Activated CD8-positive, alpha-beta T cell treated with anti-CD3 and anti-CD28 coated beads, Interleukin-2, amount 10 ng/mL, durations not matched to agents 7 days and 5 days (primary cell): ENCODE data around the gene DRD2. TPM values are rescaled to one million over a fixed set of nuclear protein-coding genes. Genes with fewer than 3 reads are reported as not detected.
"Not testable (repeated sequence)": the region's sequence is repeated elsewhere in the genome, so short reads cannot be mapped to it uniquely, and the experiment has no call there.

Experiments
- ATAC-seq: fragments of 150-1000 bp; cut with Tn5 transposase; one replicate; pipeline ENCODE4 v1.10.0; 2021; ENCODE audit warnings: moderate library complexity
- CTCF ChIA-PET: fragments of 350-600 bp; sonication (Branson Sonifier 250); formaldehyde crosslinking; loops from one replicate; lab custom pipeline; 2021; ENCODE audit warnings: antibody characterized with exemption; lab: Charles Lee
- POLR2A ChIA-PET: fragments of 350-600 bp; sonication (Branson Sonifier 250); formaldehyde crosslinking; loops from one replicate; lab custom pipeline; 2021; ENCODE audit warnings: antibody characterized with exemption; lab: Charles Lee
- DNase-seq: peaks from one replicate; pipeline ENCODE4 v3.0.0-alpha.2; 2020
- H3K27ac Mint-ChIP-seq: one replicate; pipeline ENCODE4 v1.8.0; 2021; ENCODE audit warnings: mild to moderate bottlenecking, mixed read lengths
- H3K27me3 Mint-ChIP-seq: one replicate; pipeline ENCODE4 v1.8.0; 2021; ENCODE audit warnings: low read depth, mixed read lengths
- H3K36me3 Mint-ChIP-seq: one replicate; pipeline ENCODE4 v1.8.0; 2021; ENCODE audit warnings: low read depth, mixed read lengths
- H3K4me1 Mint-ChIP-seq: one replicate; pipeline ENCODE4 v1.8.0; 2021; ENCODE audit warnings: low read depth, mixed read lengths
- H3K4me3 Mint-ChIP-seq: one replicate; pipeline ENCODE4 v1.8.0; 2021; ENCODE audit warnings: mild to moderate bottlenecking, mixed read lengths
- H3K9me3 Mint-ChIP-seq: one replicate; pipeline ENCODE4 v1.8.0; 2022; ENCODE audit warnings: mixed read lengths; ENCODE audit not compliant: insufficient read depth
- total RNA-seq, 2 experiments: library from RNA; stranded (reverse); gene quantifications; one replicate each; pipeline ENCODE4 v1.2.3, GENCODE V29; 2021

DRD2 gene
- not detected for total RNA-seq

DNA sequence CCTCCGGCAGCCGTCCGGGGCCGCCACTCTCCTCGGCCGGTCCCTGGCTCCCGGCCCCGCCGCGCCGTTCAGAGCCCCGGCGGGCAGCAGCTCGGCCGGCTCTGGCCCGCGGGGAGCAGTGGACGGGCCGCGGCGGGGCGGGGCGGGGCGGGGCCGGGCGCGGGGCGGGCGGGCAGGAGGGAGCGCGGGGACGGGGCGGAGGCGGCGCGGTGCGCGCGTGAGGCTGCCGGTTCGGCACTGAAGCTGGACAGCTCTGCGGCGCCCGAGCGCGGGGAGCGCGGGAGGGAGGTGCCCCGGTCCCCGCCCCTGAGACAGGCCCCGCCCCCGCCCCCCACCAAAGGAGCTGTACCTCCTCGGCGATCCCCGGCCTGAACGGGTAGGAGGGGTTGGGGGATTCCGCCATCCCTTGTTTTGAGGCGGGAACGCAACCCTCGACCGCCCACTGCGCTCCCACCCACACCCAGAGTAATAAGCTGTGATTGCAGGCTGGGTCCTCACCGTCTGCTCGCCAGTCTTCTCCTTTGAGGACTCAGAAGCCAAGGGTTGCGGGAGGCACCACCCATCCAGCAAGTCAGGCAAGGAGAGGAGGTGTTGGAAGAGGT, at the start of gene DRD2:
TSS of gene DRD2 (minus strand) at position 239 of the 602 bp plus-strand sequence. CDS start 50,747 bp downstream, outside the sequence.
- peak within 1 kb of the TSS; percentile 22 for H3K4me3 Mint-ChIP-seq
- no peak for DNase-seq
- no peak for ATAC-seq
- H3K4me1 Mint-ChIP-seq = peaks cover 6% of the 10 kb centered on the region
- no peaks in the 10 kb centered on the region for H3K9me3 Mint-ChIP-seq
- CTCF ChIA-PET = no interaction called here
- POLR2A ChIA-PET = interaction anchor here (0.5 to 0.6 kb wide), 2 partner anchors 37 to 1512 kb away, joined by 3 read pairs; no protein-coding TSS in a partner anchor
- peaks cover 51% of the 10 kb centered on the region for H3K27me3 Mint-ChIP-seq
- no peaks in the 10 kb centered on the region for H3K36me3 Mint-ChIP-seq
- H3K27ac Mint-ChIP-seq = no peak within 1 kb of the TSS

DNA sequence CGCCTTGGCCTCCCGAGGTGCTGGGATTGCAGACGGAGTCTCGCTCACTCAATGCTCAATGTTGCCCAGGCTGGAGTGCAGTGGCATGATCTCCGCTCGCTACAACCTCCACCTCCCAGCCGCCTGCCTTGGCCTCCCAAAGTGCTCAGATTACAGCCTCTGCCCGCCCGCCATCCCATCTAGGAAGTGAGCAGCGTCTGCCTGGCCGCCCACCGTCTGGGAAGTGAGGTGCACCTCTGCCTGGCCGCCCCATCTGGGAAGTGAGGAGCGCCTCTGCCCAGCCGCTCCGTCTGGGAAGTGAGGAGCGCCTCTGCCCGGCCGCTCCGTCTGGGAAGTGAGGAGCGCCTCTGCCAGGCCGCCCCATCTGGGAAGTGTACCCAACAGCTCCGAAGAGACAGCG, 48.7 kb upstream of the DRD2 start:
- CTCF ChIA-PET, DNase-seq, H3K4me1 Mint-ChIP-seq, H3K27me3 Mint-ChIP-seq, H3K27ac Mint-ChIP-seq, H3K9me3 Mint-ChIP-seq, H3K4me3 Mint-ChIP-seq, POLR2A ChIA-PET, H3K36me3 Mint-ChIP-seq, ATAC-seq: not testable (repeated sequence)

DNA sequence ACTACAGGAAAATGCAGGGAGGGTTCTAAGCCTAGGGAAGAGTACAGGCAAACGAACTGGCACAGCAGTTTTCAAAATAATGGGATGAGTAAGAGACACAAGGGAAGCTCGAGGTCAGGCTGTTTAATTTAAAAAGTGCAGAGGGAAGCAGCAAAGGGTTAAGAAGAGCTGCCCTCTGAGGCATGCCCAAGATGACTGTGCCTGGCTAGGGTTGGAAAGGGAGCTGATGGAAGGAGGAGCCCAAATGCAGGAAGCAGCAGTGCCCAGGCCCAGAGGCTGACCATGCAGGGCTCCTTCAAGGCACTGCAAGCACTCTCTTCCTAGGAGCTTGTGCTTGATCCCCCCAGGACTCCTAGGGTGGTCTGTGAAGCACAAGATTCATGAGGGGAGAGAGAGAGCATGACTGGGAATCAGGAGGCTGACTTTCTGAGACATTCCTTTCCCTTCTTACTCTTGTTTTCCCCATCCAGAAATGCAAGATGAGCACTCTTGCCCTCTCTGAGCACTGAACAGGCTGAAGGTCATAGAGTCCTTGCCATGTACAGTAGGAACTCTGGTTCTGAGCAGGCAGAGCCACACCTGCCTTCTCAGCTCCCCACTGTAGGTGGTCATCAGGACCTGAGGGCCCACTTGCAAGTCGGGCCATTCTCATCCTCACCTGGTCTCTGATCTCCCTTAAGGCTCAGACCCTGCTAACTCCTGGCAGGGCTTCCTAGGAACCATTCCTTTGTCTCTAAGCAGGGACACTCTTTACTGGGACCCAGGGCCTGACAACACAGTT, 46.7 kb upstream of the DRD2 start:
- POLR2A ChIA-PET = no interaction called here
- H3K4me3 Mint-ChIP-seq = no peak overlapping the region
- no peak for ATAC-seq

DNA sequence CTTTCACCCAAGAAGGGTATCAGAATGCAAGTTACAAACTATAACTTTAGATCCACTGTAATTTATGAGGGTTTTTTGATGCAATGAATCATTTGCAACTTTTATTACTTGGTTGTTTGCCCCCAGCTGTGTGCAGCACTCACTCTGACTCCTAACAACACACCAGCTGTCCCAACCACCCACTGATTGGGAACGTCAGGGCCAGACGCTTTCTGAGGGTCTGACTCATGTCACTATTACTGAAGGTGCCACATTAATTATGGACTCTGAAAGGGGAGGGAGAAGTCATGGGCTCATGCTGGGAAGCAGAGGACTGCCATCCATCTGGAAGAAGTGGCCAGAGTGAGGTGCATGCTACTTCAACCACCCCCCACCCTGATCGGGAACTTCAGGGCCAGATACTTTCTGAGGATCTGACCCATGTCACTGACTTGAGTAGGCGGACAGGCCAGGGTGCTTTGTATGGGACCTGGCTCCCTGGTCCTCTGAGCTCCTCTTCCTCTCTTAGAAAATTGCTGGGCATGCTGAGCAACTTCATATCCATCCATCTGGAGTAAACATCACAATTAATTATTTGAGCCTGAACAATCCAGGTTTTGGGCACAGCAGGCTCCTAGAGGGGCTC, 44.9 kb upstream of the DRD2 start:
- CTCF ChIA-PET = no interaction called here

More for the DNA sequence above, 46.7 kb upstream of the DRD2 start:
- Mint-ChIP-seq H3K27me3 (peaks cover 5% of the 10 kb centered on the region), H3K4me1 (no peaks in the 10 kb centered on the region), H3K9me3 (no peaks in the 10 kb centered on the region), H3K36me3 (no peaks in the 10 kb centered on the region), H3K27ac (no peak overlapping the region)
- CTCF ChIA-PET = no interaction called here
- DNase-seq = no peak

DNA sequence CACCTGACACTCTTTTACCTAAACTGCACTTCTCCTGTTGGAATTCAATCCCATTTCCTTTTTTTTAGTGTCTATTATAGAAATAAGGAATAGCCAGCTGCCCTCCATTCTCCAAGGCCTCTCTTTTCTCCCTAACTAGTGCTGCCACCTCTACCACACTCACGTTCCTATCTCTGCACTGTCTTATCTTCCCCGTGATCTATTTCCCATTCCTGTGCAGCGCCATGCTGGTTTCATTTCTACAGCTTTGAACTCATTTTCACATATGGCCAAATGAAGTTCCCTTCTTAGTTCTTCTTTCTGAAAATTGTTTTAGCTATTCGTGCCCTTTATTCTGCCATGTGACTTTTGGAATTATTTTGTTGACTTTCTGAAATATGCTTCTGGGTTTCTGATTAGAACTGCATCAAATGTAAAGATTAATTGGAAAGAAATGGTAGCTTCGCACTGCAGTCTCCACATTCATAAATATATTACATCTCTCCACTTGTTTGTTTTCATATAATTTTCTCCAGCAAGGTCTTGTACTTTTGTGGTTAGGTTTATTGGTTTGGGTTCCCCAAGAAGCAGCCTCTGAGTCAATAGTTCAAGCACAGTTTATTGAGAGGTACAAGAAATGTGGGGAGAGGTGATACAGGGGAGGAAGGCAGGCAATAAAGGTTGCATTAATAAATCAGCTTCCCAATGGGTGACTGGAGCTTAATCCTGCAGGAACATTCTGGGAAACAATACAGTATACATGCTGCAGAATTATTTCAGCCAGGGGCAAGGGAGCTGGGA, 43.7 kb upstream of the DRD2 start:
- CTCF ChIA-PET = interaction anchor here (1.4 kb wide), 1 partner anchor 11 kb away, joined by 3 read pairs; no protein-coding TSS in a partner anchor
- H3K4me3 Mint-ChIP-seq = no peak overlapping the region
- H3K36me3 Mint-ChIP-seq = no peaks in the 10 kb centered on the region
- H3K27ac Mint-ChIP-seq = no peak overlapping the region
- H3K9me3 Mint-ChIP-seq = no peaks in the 10 kb centered on the region
- POLR2A ChIA-PET = no interaction called here
- DNase-seq (no peak), ATAC-seq (no peak)
- H3K4me1 Mint-ChIP-seq = no peaks in the 10 kb centered on the region
- no peaks in the 10 kb centered on the region for H3K27me3 Mint-ChIP-seq

More for the DNA sequence above, 44.9 kb upstream of the DRD2 start:
- Mint-ChIP-seq H3K36me3 (no peaks in the 10 kb centered on the region), H3K4me3 (no peak overlapping the region), H3K27ac (no peak overlapping the region), H3K4me1 (no peaks in the 10 kb centered on the region), H3K27me3 (peaks cover 2% of the 10 kb centered on the region), H3K9me3 (no peaks in the 10 kb centered on the region)
- DNase-seq (no peak), ATAC-seq (no peak)
- POLR2A ChIA-PET = no interaction called here

DNA sequence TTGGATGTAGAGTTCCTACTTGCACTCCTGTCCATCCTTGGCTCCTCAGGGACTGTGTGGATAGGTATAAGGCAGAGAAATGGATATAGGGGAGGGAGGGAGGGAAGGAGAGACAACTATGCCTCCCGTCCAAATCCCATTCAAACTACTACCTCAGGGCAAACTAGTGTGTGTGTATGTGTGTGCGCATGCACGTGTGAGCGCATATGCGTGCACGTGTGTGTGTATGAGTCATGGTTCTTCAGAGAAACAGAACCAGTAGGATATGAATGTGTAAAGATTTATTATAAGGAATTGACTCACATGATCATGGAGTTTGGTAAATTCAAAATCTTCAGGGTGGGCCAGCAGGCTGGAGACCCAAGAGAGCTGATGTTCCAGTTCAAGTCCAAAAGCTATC, 42.2 kb upstream of the DRD2 start:
- no peak overlapping the region for H3K4me3 Mint-ChIP-seq

DNA sequence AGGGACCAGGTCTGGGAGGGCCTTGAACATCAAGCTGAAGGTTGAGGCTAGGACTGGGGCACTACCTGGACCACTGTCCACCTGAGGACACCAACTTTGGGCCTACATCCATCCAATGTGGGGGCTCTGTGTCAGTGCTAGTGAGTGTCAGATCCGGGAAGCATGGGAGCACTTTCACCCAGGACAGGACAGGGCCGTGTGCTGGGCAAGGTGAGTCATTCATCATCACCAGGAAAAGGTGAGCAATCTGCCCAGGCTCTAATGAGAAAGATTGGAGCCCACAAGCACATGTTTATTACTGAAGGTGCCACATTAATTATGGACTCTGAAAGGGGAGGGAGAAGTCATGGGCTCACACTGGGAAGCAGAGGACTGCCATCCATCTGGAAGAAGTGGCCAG, 39.7 kb upstream of the DRD2 start:
- POLR2A ChIA-PET = no interaction called here
- Mint-ChIP-seq H3K27me3 (no peaks in the 10 kb centered on the region), H3K9me3 (no peaks in the 10 kb centered on the region), H3K36me3 (no peaks in the 10 kb centered on the region), H3K4me3 (no peak overlapping the region), H3K27ac (no peak overlapping the region), H3K4me1 (no peaks in the 10 kb centered on the region)
- ATAC-seq = no peak
- CTCF ChIA-PET = no interaction called here
- no peak for DNase-seq

More for the DNA sequence above, 42.2 kb upstream of the DRD2 start:
- CTCF ChIA-PET = no interaction called here
- no peaks in the 10 kb centered on the region for H3K9me3 Mint-ChIP-seq
- POLR2A ChIA-PET = no interaction called here
- H3K36me3 Mint-ChIP-seq = no peaks in the 10 kb centered on the region
- H3K4me1 Mint-ChIP-seq = no peaks in the 10 kb centered on the region
- no peak for ATAC-seq
- no peaks in the 10 kb centered on the region for H3K27me3 Mint-ChIP-seq
- H3K27ac Mint-ChIP-seq = no peak overlapping the region
- no peak for DNase-seq

DNA sequence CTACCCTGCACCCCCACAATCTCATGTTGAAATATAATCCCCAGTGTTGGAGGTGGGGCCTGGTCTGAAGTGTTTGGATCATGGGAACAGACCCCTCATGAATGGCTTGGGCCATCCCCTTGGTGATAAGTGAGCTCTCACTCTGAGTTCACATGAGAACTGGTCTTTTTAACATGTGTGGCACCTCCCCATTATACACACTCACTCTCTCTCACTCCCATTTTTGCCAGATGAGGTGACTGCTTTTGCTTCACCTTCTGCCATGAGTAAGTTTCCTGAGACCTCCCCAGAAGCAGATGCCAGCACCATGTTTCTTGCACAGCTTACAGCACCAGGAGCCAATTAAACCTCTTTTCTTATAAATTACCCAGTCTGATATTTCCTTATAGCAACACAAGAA, 32.1 kb upstream of the DRD2 start:
- no peaks in the 10 kb centered on the region for H3K9me3 Mint-ChIP-seq
- H3K4me3 Mint-ChIP-seq = no peak overlapping the region
- H3K27ac Mint-ChIP-seq = no peak overlapping the region
- ChIA-PET POLR2A (no interaction called here), CTCF (no interaction called here)
- H3K4me1 Mint-ChIP-seq = no peaks in the 10 kb centered on the region
- DNase-seq (no peak), ATAC-seq (no peak)
- peaks cover 5% of the 10 kb centered on the region for H3K27me3 Mint-ChIP-seq
- no peaks in the 10 kb centered on the region for H3K36me3 Mint-ChIP-seq

DNA sequence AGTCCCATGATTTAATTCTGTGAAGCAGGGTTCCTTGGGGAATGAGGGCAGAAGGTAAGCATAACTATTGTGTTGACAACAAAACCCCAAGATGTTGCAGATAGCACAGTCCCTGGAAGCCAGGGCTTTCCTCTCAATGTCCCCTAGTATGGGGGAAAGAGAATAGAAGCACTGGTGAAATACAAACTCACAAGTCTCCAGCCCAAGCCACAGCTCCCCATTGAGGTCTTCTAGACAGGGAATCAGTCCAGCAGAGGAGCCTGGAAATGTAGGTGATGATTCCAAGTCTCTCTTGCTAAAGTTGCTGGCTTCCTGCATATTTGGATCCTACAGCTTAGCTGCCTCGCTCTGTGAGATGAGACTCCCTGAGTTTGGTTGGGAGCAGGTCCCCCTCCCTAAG, 31.7 kb upstream of the DRD2 start:
- Mint-ChIP-seq H3K4me3 (no peak overlapping the region), H3K27me3 (peaks cover 5% of the 10 kb centered on the region), H3K9me3 (no peaks in the 10 kb centered on the region), H3K4me1 (no peaks in the 10 kb centered on the region), H3K27ac (no peak overlapping the region), H3K36me3 (no peaks in the 10 kb centered on the region)
- ChIA-PET CTCF (no interaction called here), POLR2A (no interaction called here)
- no peak for DNase-seq
- ATAC-seq = no peak

DNA sequence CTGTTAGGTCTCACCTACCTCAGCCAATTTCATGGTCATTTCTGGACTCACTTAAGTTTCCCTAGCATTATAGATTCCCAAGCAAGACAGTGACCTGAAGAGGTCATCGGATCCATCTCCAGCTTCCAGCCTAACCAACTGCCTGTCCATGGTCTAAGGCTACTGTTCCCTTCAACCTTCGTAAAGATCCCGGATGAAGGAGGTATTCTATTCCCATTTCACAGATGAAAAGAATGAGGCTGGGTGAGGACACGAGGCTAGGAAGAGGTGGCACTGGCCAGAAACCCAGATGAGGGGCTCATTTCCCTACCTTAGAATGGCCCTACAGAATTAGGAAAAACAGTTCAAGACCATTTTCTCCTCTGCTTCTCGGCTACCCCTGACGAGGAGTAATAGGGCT, 31.3 kb upstream of the DRD2 start:
- ChIA-PET CTCF (no interaction called here), POLR2A (no interaction called here)
- Mint-ChIP-seq H3K4me3 (no peak overlapping the region), H3K9me3 (no peaks in the 10 kb centered on the region), H3K36me3 (no peaks in the 10 kb centered on the region), H3K27ac (no peak overlapping the region), H3K27me3 (peaks cover 5% of the 10 kb centered on the region), H3K4me1 (no peaks in the 10 kb centered on the region)
- DNase-seq (no peak), ATAC-seq (no peak)

DNA sequence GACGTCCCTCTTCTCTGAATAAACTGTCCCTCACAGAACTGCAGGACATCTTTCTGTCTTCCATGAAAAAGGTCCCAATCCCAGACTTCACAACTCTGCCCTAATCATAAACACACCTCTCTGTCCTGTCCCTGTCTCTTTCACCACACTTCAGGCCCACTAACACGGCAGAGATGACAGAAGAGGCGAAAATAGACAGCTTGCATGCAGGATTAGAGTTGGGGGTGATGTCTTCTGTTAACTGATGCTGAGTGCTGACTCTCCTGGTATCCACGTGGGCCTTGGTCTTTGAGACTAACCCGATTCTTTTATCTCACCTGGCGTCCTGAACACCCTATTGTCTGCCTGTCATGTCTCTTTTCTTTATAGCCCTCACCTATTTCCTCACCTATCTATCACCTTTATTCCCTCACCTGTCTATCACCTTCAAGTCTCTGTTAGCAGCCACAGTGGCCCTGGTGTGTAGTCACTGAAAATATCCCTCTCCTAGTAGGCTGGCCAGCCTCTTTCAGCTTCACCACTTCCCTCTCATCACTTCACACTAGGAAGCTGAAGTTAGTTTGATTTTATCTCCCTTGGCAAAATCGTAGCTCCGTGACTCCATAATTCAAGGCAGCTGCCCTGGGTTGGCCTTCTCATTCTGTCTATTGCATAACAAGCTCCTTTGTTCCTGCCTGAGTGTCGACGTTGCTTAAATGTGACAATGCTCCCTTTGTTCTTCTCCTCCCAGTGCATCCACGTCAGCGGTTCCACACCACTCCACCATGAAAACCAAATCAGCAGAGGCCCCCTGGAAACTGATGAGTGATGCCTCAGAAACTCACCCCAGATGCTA, 30.6 kb upstream of the DRD2 start:
- Mint-ChIP-seq H3K4me3 (no peak overlapping the region), H3K27me3 (peaks cover 5% of the 10 kb centered on the region), H3K9me3 (no peaks in the 10 kb centered on the region), H3K36me3 (no peaks in the 10 kb centered on the region), H3K4me1 (no peaks in the 10 kb centered on the region), H3K27ac (no peak overlapping the region)
- no peak for DNase-seq
- ATAC-seq = no peak
- POLR2A ChIA-PET = no interaction called here
- CTCF ChIA-PET = no interaction called here
